ENCODE data around the gene ZNF579.

ZNF579 gene, protein sequence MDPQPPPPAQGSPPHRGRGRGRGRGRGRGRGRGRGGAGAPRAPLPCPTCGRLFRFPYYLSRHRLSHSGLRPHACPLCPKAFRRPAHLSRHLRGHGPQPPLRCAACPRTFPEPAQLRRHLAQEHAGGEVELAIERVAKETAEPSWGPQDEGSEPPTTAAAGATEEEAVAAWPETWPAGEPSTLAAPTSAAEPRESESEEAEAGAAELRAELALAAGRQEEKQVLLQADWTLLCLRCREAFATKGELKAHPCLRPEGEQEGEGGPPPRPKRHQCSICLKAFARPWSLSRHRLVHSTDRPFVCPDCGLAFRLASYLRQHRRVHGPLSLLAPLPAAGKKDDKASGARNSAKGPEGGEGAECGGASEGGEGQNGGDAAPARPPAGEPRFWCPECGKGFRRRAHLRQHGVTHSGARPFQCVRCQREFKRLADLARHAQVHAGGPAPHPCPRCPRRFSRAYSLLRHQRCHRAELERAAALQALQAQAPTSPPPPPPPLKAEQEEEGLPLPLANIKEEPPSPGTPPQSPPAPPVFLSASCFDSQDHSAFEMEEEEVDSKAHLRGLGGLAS

DNA sequence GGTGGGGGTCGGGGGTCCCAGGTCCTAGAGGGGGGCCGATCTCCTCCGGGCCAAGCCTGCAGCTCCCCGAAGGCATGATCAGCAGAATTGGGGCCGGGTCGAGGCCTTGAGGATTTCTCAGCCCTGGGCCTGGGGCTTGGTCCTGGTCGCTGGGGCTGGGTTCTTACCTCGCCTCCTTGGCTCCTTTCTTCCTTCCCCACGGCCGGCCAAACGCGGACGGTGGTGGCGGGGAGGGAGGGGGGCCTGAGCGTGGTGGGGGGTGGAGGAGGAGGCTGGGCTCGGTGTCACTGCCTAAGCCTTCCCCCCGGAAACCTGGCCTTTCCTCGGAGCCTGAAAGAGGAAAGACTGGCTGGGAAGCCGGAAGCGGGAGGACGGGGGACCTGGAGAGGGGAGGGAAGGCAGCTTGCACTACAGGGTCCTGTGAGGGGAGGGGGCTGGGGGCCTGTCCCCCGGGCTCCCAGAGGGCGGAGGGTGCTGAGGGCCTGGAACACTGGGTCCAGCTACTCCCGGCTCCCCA is at the start of gene ZNF579:
Gene ZNF579 (minus strand): TSS at position 221 of the 517 bp plus-strand sequence. CDS start 1,209 bp downstream, outside the sequence.
- TF ChIP-seq, protein P1, sequence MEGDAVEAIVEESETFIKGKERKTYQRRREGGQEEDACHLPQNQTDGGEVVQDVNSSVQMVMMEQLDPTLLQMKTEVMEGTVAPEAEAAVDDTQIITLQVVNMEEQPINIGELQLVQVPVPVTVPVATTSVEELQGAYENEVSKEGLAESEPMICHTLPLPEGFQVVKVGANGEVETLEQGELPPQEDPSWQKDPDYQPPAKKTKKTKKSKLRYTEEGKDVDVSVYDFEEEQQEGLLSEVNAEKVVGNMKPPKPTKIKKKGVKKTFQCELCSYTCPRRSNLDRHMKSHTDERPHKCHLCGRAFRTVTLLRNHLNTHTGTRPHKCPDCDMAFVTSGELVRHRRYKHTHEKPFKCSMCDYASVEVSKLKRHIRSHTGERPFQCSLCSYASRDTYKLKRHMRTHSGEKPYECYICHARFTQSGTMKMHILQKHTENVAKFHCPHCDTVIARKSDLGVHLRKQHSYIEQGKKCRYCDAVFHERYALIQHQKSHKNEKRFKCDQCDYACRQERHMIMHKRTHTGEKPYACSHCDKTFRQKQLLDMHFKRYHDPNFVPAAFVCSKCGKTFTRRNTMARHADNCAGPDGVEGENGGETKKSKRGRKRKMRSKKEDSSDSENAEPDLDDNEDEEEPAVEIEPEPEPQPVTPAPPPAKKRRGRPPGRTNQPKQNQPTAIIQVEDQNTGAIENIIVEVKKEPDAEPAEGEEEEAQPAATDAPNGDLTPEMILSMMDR (IDR thresholded peaks at IDR 0.05; ENCODE audit: low read depth, low read length): no peak
- DNase-seq (ENCODE audit: extremely low read depth, low read depth): peak; percentile 76

DNA sequence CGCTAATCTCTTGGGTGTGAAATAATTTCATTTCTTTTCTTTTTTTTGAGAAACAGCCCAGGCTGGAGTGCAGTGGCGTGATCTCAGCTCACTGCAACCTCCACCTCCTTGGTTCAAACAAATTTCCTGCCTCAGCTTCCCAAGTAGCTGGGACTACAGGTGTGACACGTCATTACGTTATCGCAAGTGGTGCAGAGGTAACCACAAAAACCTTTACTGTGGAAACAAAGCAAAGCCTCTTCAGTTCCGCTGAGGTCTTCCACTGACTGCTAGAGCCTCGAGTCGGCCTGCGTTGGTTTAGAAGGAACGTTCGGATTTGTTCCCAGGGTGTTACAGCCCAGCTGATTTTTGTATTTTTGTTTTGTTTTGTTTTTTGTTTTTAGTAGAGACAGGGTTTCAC is 45.7 kb upstream of the ZNF579 start:
- TF ChIP-seq, protein P1 (IDR thresholded peaks at IDR 0.05; ENCODE audit: low read depth, low read length): no peak
- no peak for DNase-seq (ENCODE audit: extremely low read depth, low read depth)

GRCh38 chr19:55625004-55625326 is 44.3 kb upstream of the ZNF579 start:
- TF ChIP-seq, protein P1 (IDR thresholded peaks at IDR 0.05; ENCODE audit: low read depth, low read length): no peak
- no peak for DNase-seq (ENCODE audit: extremely low read depth, low read depth)

DNA sequence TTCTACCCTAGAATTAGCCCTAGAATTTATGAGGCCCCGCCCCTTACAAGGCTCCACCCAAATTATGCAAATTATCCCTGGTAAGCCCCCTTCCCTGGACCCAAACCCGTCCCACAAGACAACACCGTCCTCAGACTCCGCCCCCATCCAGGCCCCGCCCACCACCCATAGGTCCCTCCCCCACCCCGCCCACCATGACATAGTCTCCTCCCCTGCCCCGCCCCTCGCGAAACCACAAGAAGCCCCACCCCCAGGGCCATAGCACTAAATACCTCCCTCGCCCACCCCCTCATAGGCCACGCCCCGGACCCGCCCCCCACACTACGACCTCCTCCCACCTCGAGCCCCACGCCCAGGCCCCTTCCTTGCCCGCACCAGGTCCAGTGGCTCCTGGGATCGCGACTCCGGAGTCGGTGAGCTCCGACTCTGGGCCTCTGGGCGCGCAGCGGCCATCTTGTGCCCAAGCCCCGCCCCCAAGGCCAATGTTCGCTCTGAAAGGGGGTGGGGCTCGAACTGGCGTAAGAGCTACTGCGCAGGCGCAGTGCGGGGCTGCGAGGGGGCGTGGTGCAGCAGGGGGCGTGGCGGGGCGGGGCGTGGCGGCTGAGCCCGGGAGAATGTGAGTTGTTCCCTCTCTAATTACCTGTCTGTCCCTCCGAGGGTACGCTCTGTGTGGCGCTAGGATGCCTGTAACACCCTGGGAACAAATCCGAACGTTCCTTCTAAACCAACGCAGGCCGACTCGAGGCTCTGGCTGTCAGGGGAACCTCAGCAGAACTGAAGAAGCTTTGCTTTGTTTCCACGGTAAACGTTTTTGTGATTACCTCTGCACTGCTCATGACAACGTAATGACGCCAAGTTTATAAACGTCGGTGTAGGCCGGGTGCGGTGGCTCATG is 43.7 kb upstream of the ZNF579 start, which contains the start of gene ZNF784:
Gene ZNF784 (minus strand): TSS at position 458 of the 895 bp plus-strand sequence. CDS start 5 bp downstream, at position 453.
- TF ChIP-seq, protein P1 (IDR thresholded peaks at IDR 0.05; ENCODE audit: low read depth, low read length): no peak
- DNase-seq (ENCODE audit: extremely low read depth, low read depth): peak; percentile 86

- DNase-seq (ENCODE audit: extremely low read depth, low read depth): no peak
- TF ChIP-seq, protein P1 (IDR thresholded peaks at IDR 0.05; ENCODE audit: low read depth, low read length): no peak
These were observed 42.9 kb upstream of the ZNF579 start for GRCh38 chr19:55623561-55623960.

- DNase-seq (ENCODE audit: extremely low read depth, low read depth): no peak
These were observed 42.5 kb upstream of the ZNF579 start for GRCh38 chr19:55623130-55623529.

More at GRCh38 chr19:55623130-55623529, 42.5 kb upstream of the ZNF579 start:
- TF ChIP-seq, protein P1 (IDR thresholded peaks at IDR 0.05; ENCODE audit: low read depth, low read length): no peak

Data from AG09319 (cell line).